WTC11 (cell line): ENCODE results near the gene LBX1. TPM values are rescaled to one million over a fixed set of nuclear protein-coding genes. Genes with fewer than 3 reads are reported as not detected.
A peak's percentile ranks its signal among the peaks of the same experiment; 100 is the strongest.

Experiments
- ATAC-seq: fragments of 200-7000 bp; cut with Tn5 transposase; 2 replicates; pipeline ENCODE4 v1.10.0; 2021; ENCODE audit warnings: mild to moderate bottlenecking, moderate library complexity
- CTCF ChIA-PET: fragments of 300-600 bp; sonication (Branson Sonifier 250); formaldehyde crosslinking; loops from one replicate; lab custom pipeline; 2021; ENCODE audit warnings: antibody characterized with exemption; lab: Charles Lee
- POLR2A ChIA-PET: fragments of 350-600 bp; sonication (Branson Sonifier 250); formaldehyde crosslinking; loops from one replicate; lab custom pipeline; 2021; ENCODE audit warnings: antibody characterized with exemption; lab: Charles Lee
- DNase-seq: peaks from one replicate; pipeline ENCODE4 v3.0.0; 2021; ENCODE audit warnings: low spot score
- H3K27ac Mint-ChIP-seq: 2 replicates; pipeline ENCODE4 v1.8.0; 2021; ENCODE audit warnings: mixed read lengths
- H3K27me3 Mint-ChIP-seq: 2 replicates; pipeline ENCODE4 v1.8.0; 2021; ENCODE audit warnings: low read depth, mild to moderate bottlenecking, moderate library complexity, mixed read lengths
- H3K36me3 Mint-ChIP-seq: 2 replicates; pipeline ENCODE4 v1.8.0; 2021; ENCODE audit warnings: mixed read lengths
- H3K4me1 Mint-ChIP-seq: 2 replicates; pipeline ENCODE4 v1.8.0; 2022; ENCODE audit warnings: mixed read lengths
- H3K4me3 Mint-ChIP-seq: 2 replicates; pipeline ENCODE4 v1.8.0; 2021; ENCODE audit warnings: mild to moderate bottlenecking, moderate library complexity, mixed read lengths
- H3K9me3 Mint-ChIP-seq: 2 replicates; pipeline ENCODE4 v1.8.0; 2021; ENCODE audit warnings: mixed read lengths
- CBFB ChIP-seq: sonication (generic); formaldehyde crosslinking; IDR thresholded peaks from 2 replicates; pipeline ENCODE4 v1.8.1; 2022; ENCODE audit warnings: mild to moderate bottlenecking, low read depth, missing genetic modification reagents
- GRHL2 ChIP-seq: fragments of 250-450 bp; sonication (Bioruptor Pico); IDR thresholded peaks from 2 replicates; pipeline ENCODE4 v1.8.0; 2022; ENCODE audit warnings: mild to moderate bottlenecking, moderate library complexity; ENCODE audit not compliant: insufficient replicate concordance, severe bottlenecking
- MXD4 ChIP-seq: fragments of 250-450 bp; sonication (Bioruptor Pico); IDR thresholded peaks from 2 replicates; pipeline ENCODE4 v1.8.0; 2021; ENCODE audit warnings: mild to moderate bottlenecking, moderate library complexity, borderline replicate concordance
- NFATC4 ChIP-seq: fragments of 250-450 bp; sonication (Bioruptor Pico); IDR thresholded peaks from 2 replicates; pipeline ENCODE4 v1.9.0; 2021; ENCODE audit warnings: mild to moderate bottlenecking
- NR2C2 ChIP-seq: sonication (generic); formaldehyde crosslinking; IDR thresholded peaks from 2 replicates; pipeline ENCODE4 v1.8.0; 2022; ENCODE audit warnings: mild to moderate bottlenecking, missing genetic modification reagents
- OVOL2 ChIP-seq: fragments of 250-450 bp; sonication (Bioruptor Pico); IDR thresholded peaks from 2 replicates; pipeline ENCODE4 v1.9.0; 2021; ENCODE audit warnings: mild to moderate bottlenecking, borderline replicate concordance
- RORB ChIP-seq: fragments of 250-450 bp; sonication (Bioruptor Pico); IDR thresholded peaks from 2 replicates; pipeline ENCODE4 v1.9.0; 2021; ENCODE audit warnings: mild to moderate bottlenecking
- SMAD4 ChIP-seq: sonication (generic); formaldehyde crosslinking; IDR thresholded peaks from 2 replicates; pipeline ENCODE4 v1.8.0; 2022; ENCODE audit warnings: mild to moderate bottlenecking, missing genetic modification reagents
- TEAD1 ChIP-seq: sonication (generic); formaldehyde crosslinking; IDR thresholded peaks from 2 replicates; pipeline ENCODE4 v1.8.0; 2022; ENCODE audit warnings: mild to moderate bottlenecking, missing genetic modification reagents
- TEAD4 ChIP-seq: sonication (generic); formaldehyde crosslinking; IDR thresholded peaks from 2 replicates; pipeline ENCODE4 v1.8.0; 2022; ENCODE audit warnings: mild to moderate bottlenecking, missing genetic modification reagents
- ZNF671 ChIP-seq: fragments of 250-450 bp; sonication (Bioruptor Pico); IDR thresholded peaks from 2 replicates; pipeline ENCODE4 v1.8.0; 2021; ENCODE audit warnings: mild to moderate bottlenecking
- total RNA-seq: library from RNA; stranded (reverse); gene quantifications from 3 replicates; pipeline ENCODE4 v1.2.3, GENCODE V29; 2021
- TF ChIP-seq, protein P1 (sequence below): sonication (generic); formaldehyde crosslinking; IDR thresholded peaks from 2 replicates; pipeline ENCODE4 v1.8.0; 2022; ENCODE audit warnings: mild to moderate bottlenecking, missing genetic modification reagents
- TF ChIP-seq, protein P2 (sequence below): sonication (generic); formaldehyde crosslinking; IDR thresholded peaks from 2 replicates; pipeline ENCODE4 v1.8.0; 2022; ENCODE audit warnings: mild to moderate bottlenecking, missing genetic modification reagents
- TF ChIP-seq, protein P3 (sequence below): sonication (generic); formaldehyde crosslinking; IDR thresholded peaks from 2 replicates; pipeline ENCODE4 v1.8.0; 2022; ENCODE audit warnings: missing genetic modification reagents
- TF ChIP-seq, protein P4 (sequence below): sonication (generic); formaldehyde crosslinking; IDR thresholded peaks from 2 replicates; pipeline ENCODE4 v1.8.0; 2022; ENCODE audit warnings: mild to moderate bottlenecking, missing genetic modification reagents
- TF ChIP-seq, protein P5 (sequence below): sonication (generic); formaldehyde crosslinking; IDR thresholded peaks from 2 replicates; pipeline ENCODE4 v1.8.0; 2023; ENCODE audit warnings: missing genetic modification reagents
- TF ChIP-seq, protein P6 (sequence below): sonication (generic); formaldehyde crosslinking; IDR thresholded peaks from 2 replicates; pipeline ENCODE4 v1.8.1; 2022; ENCODE audit warnings: low read depth, missing genetic modification reagents, borderline replicate concordance
- TF ChIP-seq, protein P7 (sequence below): sonication (generic); formaldehyde crosslinking; IDR thresholded peaks from 2 replicates; pipeline ENCODE4 v1.8.1; 2023; ENCODE audit warnings: mild to moderate bottlenecking, missing genetic modification reagents, moderate library complexity

LBX1 gene
- total RNA-seq, 1 experiment from 2014 or later: not detected

DNA sequence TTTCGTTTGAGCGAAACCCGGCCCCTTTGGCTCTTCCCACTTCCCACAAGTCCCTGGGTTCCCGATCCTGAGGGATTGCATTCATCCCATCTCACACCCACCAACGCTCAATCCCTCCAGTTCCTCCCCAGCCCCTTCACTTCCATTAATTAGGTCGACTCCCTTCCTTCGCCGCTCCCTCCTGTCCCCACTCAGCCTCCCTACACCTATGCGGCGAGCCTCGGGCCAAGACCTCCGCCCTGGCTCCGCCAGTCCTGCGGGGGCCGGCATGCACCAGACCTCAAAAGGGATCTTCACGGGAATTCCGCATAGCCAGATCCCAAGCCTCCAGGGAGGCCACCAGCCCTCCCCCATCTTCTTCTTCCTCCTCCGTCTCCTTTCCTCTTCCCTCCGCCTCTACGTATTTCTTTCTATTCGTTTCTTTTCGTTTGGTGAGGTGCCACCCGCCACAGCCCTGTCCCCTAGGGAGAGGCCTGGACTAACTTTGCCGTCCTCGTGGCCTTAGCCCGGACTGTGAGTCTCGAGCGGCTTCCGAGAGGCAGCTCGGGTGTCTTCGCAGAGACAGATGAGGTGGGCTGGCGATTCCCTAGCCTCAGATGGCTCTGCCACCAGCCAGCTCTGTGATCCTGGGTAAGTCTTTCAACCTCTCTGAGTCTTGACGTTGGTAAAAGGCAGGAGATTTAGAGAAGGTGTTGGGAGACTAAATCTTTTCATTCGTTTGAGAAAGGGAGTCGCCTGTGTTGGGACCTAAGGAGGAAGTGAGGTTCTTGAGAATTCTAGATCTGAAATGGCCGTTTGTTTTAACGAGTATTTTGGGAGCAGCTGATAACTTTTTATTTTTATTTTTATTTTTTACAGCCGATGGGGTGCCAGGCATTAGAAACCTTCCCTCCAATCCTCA lies 8.1 kb upstream of the LBX1 start:
- H3K4me1 Mint-ChIP-seq: peaks cover 25% of the 10 kb centered on the region
- TF ChIP-seq, protein P1, sequence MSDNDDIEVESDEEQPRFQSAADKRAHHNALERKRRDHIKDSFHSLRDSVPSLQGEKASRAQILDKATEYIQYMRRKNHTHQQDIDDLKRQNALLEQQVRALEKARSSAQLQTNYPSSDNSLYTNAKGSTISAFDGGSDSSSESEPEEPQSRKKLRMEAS: no peak
- TF ChIP-seq MXD4 (CRISPR knock-in tag) (no peak), NFATC4 (no peak), TEAD4 (CRISPR knock-in tag) (no peak), CBFB (CRISPR knock-in tag) (no peak), TEAD1 (CRISPR knock-in tag) (no peak), RORB (CRISPR knock-in tag) (no peak), NR2C2 (no peak), ZNF671 (CRISPR knock-in tag) (no peak), GRHL2 (CRISPR knock-in tag) (no peak), SMAD4 (no peak), OVOL2 (no peak)
- TF ChIP-seq, protein P2, sequence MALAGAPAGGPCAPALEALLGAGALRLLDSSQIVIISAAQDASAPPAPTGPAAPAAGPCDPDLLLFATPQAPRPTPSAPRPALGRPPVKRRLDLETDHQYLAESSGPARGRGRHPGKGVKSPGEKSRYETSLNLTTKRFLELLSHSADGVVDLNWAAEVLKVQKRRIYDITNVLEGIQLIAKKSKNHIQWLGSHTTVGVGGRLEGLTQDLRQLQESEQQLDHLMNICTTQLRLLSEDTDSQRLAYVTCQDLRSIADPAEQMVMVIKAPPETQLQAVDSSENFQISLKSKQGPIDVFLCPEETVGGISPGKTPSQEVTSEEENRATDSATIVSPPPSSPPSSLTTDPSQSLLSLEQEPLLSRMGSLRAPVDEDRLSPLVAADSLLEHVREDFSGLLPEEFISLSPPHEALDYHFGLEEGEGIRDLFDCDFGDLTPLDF: no peak
- TF ChIP-seq, protein P3, sequence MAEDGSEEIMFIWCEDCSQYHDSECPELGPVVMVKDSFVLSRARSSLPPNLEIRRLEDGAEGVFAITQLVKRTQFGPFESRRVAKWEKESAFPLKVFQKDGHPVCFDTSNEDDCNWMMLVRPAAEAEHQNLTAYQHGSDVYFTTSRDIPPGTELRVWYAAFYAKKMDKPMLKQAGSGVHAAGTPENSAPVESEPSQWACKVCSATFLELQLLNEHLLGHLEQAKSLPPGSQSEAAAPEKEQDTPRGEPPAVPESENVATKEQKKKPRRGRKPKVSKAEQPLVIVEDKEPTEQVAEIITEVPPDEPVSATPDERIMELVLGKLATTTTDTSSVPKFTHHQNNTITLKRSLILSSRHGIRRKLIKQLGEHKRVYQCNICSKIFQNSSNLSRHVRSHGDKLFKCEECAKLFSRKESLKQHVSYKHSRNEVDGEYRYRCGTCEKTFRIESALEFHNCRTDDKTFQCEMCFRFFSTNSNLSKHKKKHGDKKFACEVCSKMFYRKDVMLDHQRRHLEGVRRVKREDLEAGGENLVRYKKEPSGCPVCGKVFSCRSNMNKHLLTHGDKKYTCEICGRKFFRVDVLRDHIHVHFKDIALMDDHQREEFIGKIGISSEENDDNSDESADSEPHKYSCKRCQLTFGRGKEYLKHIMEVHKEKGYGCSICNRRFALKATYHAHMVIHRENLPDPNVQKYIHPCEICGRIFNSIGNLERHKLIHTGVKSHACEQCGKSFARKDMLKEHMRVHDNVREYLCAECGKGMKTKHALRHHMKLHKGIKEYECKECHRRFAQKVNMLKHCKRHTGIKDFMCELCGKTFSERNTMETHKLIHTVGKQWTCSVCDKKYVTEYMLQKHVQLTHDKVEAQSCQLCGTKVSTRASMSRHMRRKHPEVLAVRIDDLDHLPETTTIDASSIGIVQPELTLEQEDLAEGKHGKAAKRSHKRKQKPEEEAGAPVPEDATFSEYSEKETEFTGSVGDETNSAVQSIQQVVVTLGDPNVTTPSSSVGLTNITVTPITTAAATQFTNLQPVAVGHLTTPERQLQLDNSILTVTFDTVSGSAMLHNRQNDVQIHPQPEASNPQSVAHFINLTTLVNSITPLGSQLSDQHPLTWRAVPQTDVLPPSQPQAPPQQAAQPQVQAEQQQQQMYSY (CRISPR knock-in tag): no peak
- TF ChIP-seq, protein P4, sequence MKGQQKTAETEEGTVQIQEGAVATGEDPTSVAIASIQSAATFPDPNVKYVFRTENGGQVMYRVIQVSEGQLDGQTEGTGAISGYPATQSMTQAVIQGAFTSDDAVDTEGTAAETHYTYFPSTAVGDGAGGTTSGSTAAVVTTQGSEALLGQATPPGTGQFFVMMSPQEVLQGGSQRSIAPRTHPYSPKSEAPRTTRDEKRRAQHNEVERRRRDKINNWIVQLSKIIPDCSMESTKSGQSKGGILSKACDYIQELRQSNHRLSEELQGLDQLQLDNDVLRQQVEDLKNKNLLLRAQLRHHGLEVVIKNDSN (CRISPR knock-in tag): no peak
- TF ChIP-seq, protein P5, sequence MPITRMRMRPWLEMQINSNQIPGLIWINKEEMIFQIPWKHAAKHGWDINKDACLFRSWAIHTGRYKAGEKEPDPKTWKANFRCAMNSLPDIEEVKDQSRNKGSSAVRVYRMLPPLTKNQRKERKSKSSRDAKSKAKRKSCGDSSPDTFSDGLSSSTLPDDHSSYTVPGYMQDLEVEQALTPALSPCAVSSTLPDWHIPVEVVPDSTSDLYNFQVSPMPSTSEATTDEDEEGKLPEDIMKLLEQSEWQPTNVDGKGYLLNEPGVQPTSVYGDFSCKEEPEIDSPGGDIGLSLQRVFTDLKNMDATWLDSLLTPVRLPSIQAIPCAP: no peak
- TF ChIP-seq, protein P6, sequence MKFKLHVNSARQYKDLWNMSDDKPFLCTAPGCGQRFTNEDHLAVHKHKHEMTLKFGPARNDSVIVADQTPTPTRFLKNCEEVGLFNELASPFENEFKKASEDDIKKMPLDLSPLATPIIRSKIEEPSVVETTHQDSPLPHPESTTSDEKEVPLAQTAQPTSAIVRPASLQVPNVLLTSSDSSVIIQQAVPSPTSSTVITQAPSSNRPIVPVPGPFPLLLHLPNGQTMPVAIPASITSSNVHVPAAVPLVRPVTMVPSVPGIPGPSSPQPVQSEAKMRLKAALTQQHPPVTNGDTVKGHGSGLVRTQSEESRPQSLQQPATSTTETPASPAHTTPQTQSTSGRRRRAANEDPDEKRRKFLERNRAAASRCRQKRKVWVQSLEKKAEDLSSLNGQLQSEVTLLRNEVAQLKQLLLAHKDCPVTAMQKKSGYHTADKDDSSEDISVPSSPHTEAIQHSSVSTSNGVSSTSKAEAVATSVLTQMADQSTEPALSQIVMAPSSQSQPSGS (CRISPR knock-in tag): no peak
- TF ChIP-seq, protein P7, sequence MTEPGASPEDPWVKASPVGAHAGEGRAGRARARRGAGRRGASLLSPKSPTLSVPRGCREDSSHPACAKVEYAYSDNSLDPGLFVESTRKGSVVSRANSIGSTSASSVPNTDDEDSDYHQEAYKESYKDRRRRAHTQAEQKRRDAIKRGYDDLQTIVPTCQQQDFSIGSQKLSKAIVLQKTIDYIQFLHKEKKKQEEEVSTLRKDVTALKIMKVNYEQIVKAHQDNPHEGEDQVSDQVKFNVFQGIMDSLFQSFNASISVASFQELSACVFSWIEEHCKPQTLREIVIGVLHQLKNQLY: no peak
- peaks cover 94% of the 10 kb centered on the region for H3K27me3 Mint-ChIP-seq
- POLR2A ChIA-PET: no interaction called here
- peak overlapping the region; percentile 69 for H3K4me3 Mint-ChIP-seq
- ATAC-seq (peak; percentile 41), DNase-seq (peak; percentile 53)
- no peaks in the 10 kb centered on the region for H3K36me3 Mint-ChIP-seq
- CTCF ChIA-PET: interaction anchor here (0.6 to 7.9 kb wide), 23 partner anchors 9 to 226 kb away, joined by 3 to 108 read pairs (median 6); no protein-coding TSS in a partner anchor
- no peaks in the 10 kb centered on the region for H3K9me3 Mint-ChIP-seq
- H3K27ac Mint-ChIP-seq: no peak overlapping the region
